H9 (cell line): ENCODE measurements around the gene CADM4. TPM values are rescaled to one million over a fixed set of nuclear protein-coding genes. Genes with fewer than 3 reads are reported as not detected.
"Not testable (repeated sequence)": the region's sequence is repeated elsewhere in the genome, so short reads cannot be mapped to it uniquely, and the experiment has no call there.

Experiments used
- DNase-seq: peaks from one replicate; pipeline ENCODE4 v3.0.0-alpha.2; 2017
- H2AFZ ChIP-seq: one replicate; pipeline ENCODE4 v1.6.1; 2013; ENCODE audit warnings: mild to moderate bottlenecking, low read length, control low read depth, moderate library complexity
- H2AK5ac ChIP-seq: 2 replicates; pipeline ENCODE4 v1.6.1; 2013; ENCODE audit warnings: low read length, control low read depth, mixed read lengths; ENCODE audit not compliant: insufficient read length
- H2BK120ac ChIP-seq: one replicate; pipeline ENCODE4 v1.6.1; 2013; ENCODE audit warnings: low read depth, mild to moderate bottlenecking, low read length, control low read depth, inconsistent platforms; ENCODE audit not compliant: poor library complexity, severe bottlenecking
- H2BK12ac ChIP-seq: 2 replicates; pipeline ENCODE4 v1.6.1; 2013; ENCODE audit warnings: low read length, control low read depth, mixed read lengths, low read depth; ENCODE audit not compliant: insufficient read length
- H2BK15ac ChIP-seq: 2 replicates; pipeline ENCODE4 v1.6.1; 2013; ENCODE audit warnings: low read depth, low read length, control low read depth
- H2BK20ac ChIP-seq: one replicate; pipeline ENCODE4 v1.6.1; 2013; ENCODE audit warnings: low read depth, mild to moderate bottlenecking, low read length, control low read depth, inconsistent platforms; ENCODE audit not compliant: poor library complexity, severe bottlenecking
- H2BK5ac ChIP-seq: 2 replicates; pipeline ENCODE4 v1.6.1; 2013; ENCODE audit warnings: low read length, control low read depth, mixed read lengths; ENCODE audit not compliant: insufficient read length
- H3K14ac ChIP-seq: 2 replicates; pipeline ENCODE4 v1.6.1; 2013; ENCODE audit warnings: low read length, control low read depth; ENCODE audit not compliant: insufficient read depth
- H3K18ac ChIP-seq: 2 replicates; pipeline ENCODE4 v1.6.1; 2013; ENCODE audit warnings: low read depth, mild to moderate bottlenecking, mixed read lengths, low read length, control low read depth; ENCODE audit not compliant: insufficient read length
- H3K23ac ChIP-seq: 2 replicates; pipeline ENCODE4 v1.6.1; 2013; ENCODE audit warnings: low read length, control low read depth, mixed read lengths, low read depth; ENCODE audit not compliant: insufficient read length
- H3K23me2 ChIP-seq: 2 replicates; pipeline ENCODE4 v1.6.1; 2013; ENCODE audit warnings: low read depth, mild to moderate bottlenecking, mixed read lengths, low read length, control low read depth; ENCODE audit not compliant: insufficient read length, poor library complexity, severe bottlenecking
- H3K27ac ChIP-seq: 2 replicates; pipeline ENCODE4 v1.5.1; 2013; ENCODE audit warnings: low read length, control low read depth, mixed read lengths, low read depth; ENCODE audit not compliant: insufficient read length
- H3K27me3 ChIP-seq: 2 replicates; pipeline ENCODE4 v1.6.1; 2013; ENCODE audit warnings: low read length, control low read depth, inconsistent platforms; ENCODE audit not compliant: insufficient read depth
- H3K4ac ChIP-seq: 2 replicates; pipeline ENCODE4 v1.6.1; 2013; ENCODE audit warnings: low read depth, mild to moderate bottlenecking, control low read depth, inconsistent platforms, low read length, moderate library complexity
- H3K4me1 ChIP-seq: 2 replicates; pipeline ENCODE4 v1.6.1; 2013; ENCODE audit warnings: low read length, control low read depth, inconsistent platforms; ENCODE audit not compliant: insufficient read depth
- H3K4me2 ChIP-seq: 2 replicates; pipeline ENCODE4 v1.6.1; 2013; ENCODE audit warnings: low read length, control low read depth, mixed read lengths; ENCODE audit not compliant: insufficient read length, insufficient read depth
- H3K56ac ChIP-seq: 2 replicates; pipeline ENCODE4 v1.6.1; 2013; ENCODE audit warnings: low read depth, mild to moderate bottlenecking, mixed read lengths, low read length, control low read depth; ENCODE audit not compliant: insufficient read length
- H3K79me1 ChIP-seq: 2 replicates; pipeline ENCODE4 v1.6.1; 2013; ENCODE audit warnings: low read depth, mild to moderate bottlenecking, moderate library complexity, low read length, control low read depth, inconsistent platforms; ENCODE audit not compliant: insufficient read depth, poor library complexity, severe bottlenecking
- H3K79me2 ChIP-seq: 2 replicates; pipeline ENCODE4 v1.6.1; 2013; ENCODE audit warnings: low read length, control low read depth, inconsistent platforms; ENCODE audit not compliant: insufficient read depth
- H3K9ac ChIP-seq: 2 replicates; pipeline ENCODE4 v1.6.1; 2013; ENCODE audit warnings: low read length, control low read depth, mixed read lengths; ENCODE audit not compliant: insufficient read length; ENCODE audit errors: extremely low read depth
- H3K9me3 ChIP-seq: one replicate; pipeline ENCODE4 v1.6.1; 2013; ENCODE audit warnings: low read depth, low read length, inconsistent platforms; ENCODE audit not compliant: control insufficient read depth
- H3T11ph ChIP-seq: one replicate; pipeline ENCODE4 v1.6.1; 2013; ENCODE audit warnings: mild to moderate bottlenecking, low read length, control low read depth, inconsistent platforms
- H4K20me1 ChIP-seq: one replicate; pipeline ENCODE4 v1.6.1; 2013; ENCODE audit not compliant: control insufficient read depth, insufficient read length, insufficient read depth
- H4K5ac ChIP-seq: 2 replicates; pipeline ENCODE4 v1.6.1; 2013; ENCODE audit warnings: low read depth, mild to moderate bottlenecking, mixed read lengths, low read length, control low read depth; ENCODE audit not compliant: insufficient read length
- H4K8ac ChIP-seq: replicated peaks from 2 replicates; pipeline ENCODE4 v1.6.1; 2013; ENCODE audit warnings: low read length, control low read depth, mixed read lengths, low read depth; ENCODE audit not compliant: insufficient read length
- H4K91ac ChIP-seq: 2 replicates; pipeline ENCODE4 v1.6.1; 2013; ENCODE audit warnings: low read depth, mild to moderate bottlenecking, moderate library complexity, mixed read lengths, low read length, control low read depth; ENCODE audit not compliant: insufficient read length
- H3K27ac Mint-ChIP-seq, 3 experiments: 2 replicates in 2 of 3; 3 replicates in 1 of 3; pipeline ENCODE4 v1.8.0; 2020 to 2021; ENCODE audit warnings: mixed read lengths in 3 of 3, mild to moderate bottlenecking in 1 of 3, moderate library complexity in 1 of 3
- H3K27me3 Mint-ChIP-seq: 2 replicates; pipeline ENCODE4 v1.8.0; 2021; ENCODE audit warnings: low read depth, mild to moderate bottlenecking, moderate library complexity, mixed read lengths
- H3K36me3 Mint-ChIP-seq, 3 experiments: 2 replicates in 2 of 3; 3 replicates in 1 of 3; pipeline ENCODE4 v1.8.0; 2020 to 2021; ENCODE audit warnings: low read depth in 3 of 3, mixed read lengths in 3 of 3; ENCODE audit not compliant: insufficient read depth in 1 of 3
- H3K4me1 Mint-ChIP-seq, 2 experiments: 2 replicates each; pipeline ENCODE4 v1.8.0; 2020; ENCODE audit warnings: mixed read lengths in 2 of 2
- H3K4me3 Mint-ChIP-seq, 2 experiments: 2 replicates in 1 of 2; 3 replicates in 1 of 2; pipeline ENCODE4 v1.8.0; 2020 to 2021; ENCODE audit warnings: mild to moderate bottlenecking in 2 of 2, mixed read lengths in 2 of 2, moderate library complexity in 1 of 2
- H3K9me3 Mint-ChIP-seq, 2 experiments: 2 replicates in 1 of 2; 3 replicates in 1 of 2; pipeline ENCODE4 v1.8.0; 2020; ENCODE audit warnings: mild to moderate bottlenecking in 2 of 2, mixed read lengths in 2 of 2, moderate library complexity in 1 of 2
- CTCF ChIP-seq: fragments of 200-600 bp; sonication (generic); conservative IDR thresholded peaks from 3 replicates; pipeline ENCODE4 v1.8.0; 2021; ENCODE audit warnings: antibody characterized with exemption, mild to moderate bottlenecking
- WGBS: extraction: QIAGEN DNeasy Blood & Tissue Kit; methylation state at CpG from one replicate; pipeline ENCODE4 v1.1.7; 2013; ENCODE audit warnings: missing lambda C conversion rate, low lambda C conversion rate, mixed read lengths; ENCODE audit not compliant: insufficient read length; ENCODE audit errors: extremely low coverage; 5-methylcytosine and 5-hydroxymethylcytosine counted together
- total RNA-seq: library from RNA; stranded (reverse); gene quantifications from 2 replicates; pipeline ENCODE4 v1.2.1, GENCODE V29; 2021

CADM4 gene
- total RNA-seq, 1 experiment from 2014 or later: 10.2 TPM

- no peaks in the 10 kb centered on the region for H3K23me2 ChIP-seq
- Mint-ChIP-seq H3K4me1 (peaks cover 13 to 18% of the 10 kb centered on the region in 2 experiments), H3K27me3 (peaks cover 3% of the 10 kb centered on the region), H3K27ac (0 out of 7 replicates have a peak overlapping the region, but pooled peaks of 1 of the 3 experiments have one; percentile 6), H3K36me3 (no peaks in the 10 kb centered on the region), H3K4me3 (no peak overlapping the region), H3K9me3 (no peaks in the 10 kb centered on the region)
- H4K5ac ChIP-seq: no peak overlapping the region
- no peak overlapping the region for H2BK120ac ChIP-seq
- no peak overlapping the region for H2AFZ ChIP-seq
- no peak overlapping the region for H3K9ac ChIP-seq
- no peaks in the 10 kb centered on the region for H3K9me3 ChIP-seq
- no peaks in the 10 kb centered on the region; the same call in 1 of the 2 replicates for H3K4me1 ChIP-seq
- no peak overlapping the region for H2BK12ac ChIP-seq
- H3K27ac ChIP-seq: no peak overlapping the region
- no peak overlapping the region for H4K91ac ChIP-seq
- DNase-seq: no peak
- no peak overlapping the region for H3K14ac ChIP-seq
- H3K79me1 ChIP-seq: no peaks in the 10 kb centered on the region
- H2BK5ac ChIP-seq: no peak overlapping the region
- TF ChIP-seq CTCF: no peak
- no peak overlapping the region for H2BK20ac ChIP-seq
- no peak overlapping the region for H3K18ac ChIP-seq
- H4K20me1 ChIP-seq: no peaks in the 10 kb centered on the region
- no peaks in the 10 kb centered on the region for H3K27me3 ChIP-seq
- H3K4ac ChIP-seq: no peak overlapping the region
- H2BK15ac ChIP-seq: no peak overlapping the region
- no peak overlapping the region for H3K4me2 ChIP-seq
- WGBS: no CpG with 5 or more reads among the region's 11 CpGs
- no peak overlapping the region for H4K8ac ChIP-seq
- no peak overlapping the region for H2AK5ac ChIP-seq
- no peak overlapping the region for H3T11ph ChIP-seq
- no peak overlapping the region for H3K23ac ChIP-seq
- no peaks in the 10 kb centered on the region for H3K79me2 ChIP-seq
- H3K56ac ChIP-seq: no peak overlapping the region
Observed at GRCh38 chr19:43682824-43683661, 43.4 kb upstream of the CADM4 start.

GRCh38 chr19:43682269-43682668, 42.6 kb upstream of the CADM4 start:
- H3K36me3 Mint-ChIP-seq, H3K4ac ChIP-seq, H3K23me2 ChIP-seq, H4K8ac ChIP-seq, H3K79me2 ChIP-seq, H3K56ac ChIP-seq, H2BK120ac ChIP-seq, H3K9me3 ChIP-seq, H2BK15ac ChIP-seq, H4K20me1 ChIP-seq, H2BK20ac ChIP-seq, DNase-seq, H3K4me2 ChIP-seq, H3K14ac ChIP-seq, H2BK12ac ChIP-seq, H2AK5ac ChIP-seq, H3K4me1 ChIP-seq, H3K4me3 Mint-ChIP-seq, H3K9me3 Mint-ChIP-seq, H4K5ac ChIP-seq, H3K27ac ChIP-seq, H3T11ph ChIP-seq, H3K18ac ChIP-seq, H3K9ac ChIP-seq, H4K91ac ChIP-seq, H2AFZ ChIP-seq, H3K23ac ChIP-seq, H2BK5ac ChIP-seq, H3K79me1 ChIP-seq, H3K27me3 ChIP-seq, H3K27me3 Mint-ChIP-seq, H3K27ac Mint-ChIP-seq: not testable (repeated sequence)
- peaks cover 10 to 15% of the 10 kb centered on the region in 2 experiments for H3K4me1 Mint-ChIP-seq
- WGBS: no CpG with 5 or more reads among the region's 5 CpGs
